Stimulated activated effector memory CD8-positive, alpha-beta T cell treated with anti-CD3 and anti-CD28 coated beads, Interleukin-12 subunit alpha, Interleukin-12 subunit beta, amount 100 ng/mL, for 72 hours (primary cell): ENCODE measurements around the gene ECT2.

ENCODE experiments used
- ATAC-seq: fragments of 150-1000 bp; cut with Tn5 transposase; 2 replicates; pipeline ENCODE4 v1.10.0; 2021
- DNase-seq, 2 donors: peaks; one replicate each; pipeline ENCODE4 v3.0.0; 2021 to 2022; ENCODE audit warnings: low spot score in 2 of 2
- H3K27ac Mint-ChIP-seq: one replicate; pipeline ENCODE4 v1.8.0; 2022; ENCODE audit warnings: mild to moderate bottlenecking, mixed read lengths
- H3K36me3 Mint-ChIP-seq: one replicate; pipeline ENCODE4 v1.8.0; 2022; ENCODE audit warnings: mild to moderate bottlenecking, mixed read lengths
- H3K4me1 Mint-ChIP-seq: one replicate; pipeline ENCODE4 v1.8.0; 2022; ENCODE audit warnings: mixed read lengths
- H3K4me3 Mint-ChIP-seq: one replicate; pipeline ENCODE4 v1.8.0; 2022; ENCODE audit warnings: mild to moderate bottlenecking, mixed read lengths
- H3K9me3 Mint-ChIP-seq: one replicate; pipeline ENCODE4 v1.8.0; 2022; ENCODE audit warnings: mixed read lengths

Gene ECT2

GRCh38 chr3:172770382-172770781 lies 19.9 kb downstream of the ECT2 start:
- Mint-ChIP-seq H3K27ac (no peak overlapping the region), H3K4me3 (no peak overlapping the region), H3K4me1 (peaks cover 7% of the 10 kb centered on the region), H3K36me3 (peaks cover 63% of the 10 kb centered on the region), H3K9me3 (no peaks in the 10 kb centered on the region)
- ATAC-seq (no peak), DNase-seq (no peak)

GRCh38 chr3:172771672-172772071 lies 21.1 kb downstream of the ECT2 start:
- peaks cover 63% of the 10 kb centered on the region for H3K36me3 Mint-ChIP-seq
- no peak overlapping the region for H3K27ac Mint-ChIP-seq
- no peak overlapping the region for H3K4me3 Mint-ChIP-seq
- ATAC-seq (no peak), DNase-seq (no peak)
- no peaks in the 10 kb centered on the region for H3K9me3 Mint-ChIP-seq
- H3K4me1 Mint-ChIP-seq: peaks cover 7% of the 10 kb centered on the region

- Mint-ChIP-seq H3K36me3 (peaks cover 38% of the 10 kb centered on the region), H3K9me3 (no peaks in the 10 kb centered on the region), H3K27ac (no peak overlapping the region), H3K4me3 (no peak overlapping the region), H3K4me1 (peaks cover 7% of the 10 kb centered on the region)
- ATAC-seq: no peak
- DNase-seq: no peak
Measured at GRCh38 chr3:172776049-172776717, 25.7 kb downstream of the ECT2 start.

GRCh38 chr3:172777901-172778300 lies 27.4 kb downstream of the ECT2 start:
- H3K4me1 Mint-ChIP-seq: no peaks in the 10 kb centered on the region
- H3K9me3 Mint-ChIP-seq: no peaks in the 10 kb centered on the region
- DNase-seq (no peak), ATAC-seq (no peak)
- H3K27ac Mint-ChIP-seq: peak overlapping the region; percentile 29
- H3K36me3 Mint-ChIP-seq: peaks cover 35% of the 10 kb centered on the region
- H3K4me3 Mint-ChIP-seq: no peak overlapping the region

- H3K9me3 Mint-ChIP-seq: no peaks in the 10 kb centered on the region
- H3K4me3 Mint-ChIP-seq: no peak overlapping the region
- ATAC-seq (no peak), DNase-seq (no peak)
- H3K27ac Mint-ChIP-seq: no peak overlapping the region
- peaks cover 29% of the 10 kb centered on the region for H3K36me3 Mint-ChIP-seq
- H3K4me1 Mint-ChIP-seq: no peaks in the 10 kb centered on the region
Measured at GRCh38 chr3:172782235-172782634, 31.7 kb downstream of the ECT2 start.

- H3K4me1 Mint-ChIP-seq: no peaks in the 10 kb centered on the region
- DNase-seq: no peak
- H3K27ac Mint-ChIP-seq: no peak overlapping the region
- H3K9me3 Mint-ChIP-seq: no peaks in the 10 kb centered on the region
- H3K4me3 Mint-ChIP-seq: no peak overlapping the region
- H3K36me3 Mint-ChIP-seq: peaks cover 42% of the 10 kb centered on the region
- no peak for ATAC-seq
Measured at GRCh38 chr3:172786036-172786435, 35.5 kb downstream of the ECT2 start.

GRCh38 chr3:172787019-172787418 lies 36.5 kb downstream of the ECT2 start:
- DNase-seq (no peak), ATAC-seq (no peak)
- Mint-ChIP-seq H3K9me3 (no peaks in the 10 kb centered on the region), H3K36me3 (peaks cover 42% of the 10 kb centered on the region), H3K27ac (no peak overlapping the region), H3K4me1 (no peaks in the 10 kb centered on the region), H3K4me3 (no peak overlapping the region)

GRCh38 chr3:172787746-172788145 lies 37.2 kb downstream of the ECT2 start:
- Mint-ChIP-seq H3K4me1 (no peaks in the 10 kb centered on the region), H3K9me3 (no peaks in the 10 kb centered on the region), H3K36me3 (peaks cover 47% of the 10 kb centered on the region), H3K4me3 (no peak overlapping the region), H3K27ac (no peak overlapping the region)
- DNase-seq (no peak), ATAC-seq (no peak)

- DNase-seq (no peak), ATAC-seq (no peak)
- Mint-ChIP-seq H3K4me1 (peaks cover 6% of the 10 kb centered on the region), H3K36me3 (peaks cover 17% of the 10 kb centered on the region), H3K9me3 (no peaks in the 10 kb centered on the region), H3K4me3 (no peak overlapping the region), H3K27ac (no peak overlapping the region)
Measured at GRCh38 chr3:172799246-172799645, 48.7 kb downstream of the ECT2 start.

GRCh38 chr3:172800156-172800555 lies 49.6 kb downstream of the ECT2 start:
- Mint-ChIP-seq H3K4me1 (peaks cover 6% of the 10 kb centered on the region), H3K9me3 (no peaks in the 10 kb centered on the region), H3K27ac (no peak overlapping the region), H3K4me3 (no peak overlapping the region), H3K36me3 (peaks cover 19% of the 10 kb centered on the region)
- DNase-seq: no peak
- no peak for ATAC-seq

- Mint-ChIP-seq H3K36me3 (peaks cover 33% of the 10 kb centered on the region), H3K9me3 (no peaks in the 10 kb centered on the region), H3K27ac (peak overlapping the region; percentile 7), H3K4me3 (peak overlapping the region; percentile 12), H3K4me1 (peaks cover 6% of the 10 kb centered on the region)
- ATAC-seq (no peak), DNase-seq (no peak)
Measured at GRCh38 chr3:172803489-172803888, 53.0 kb downstream of the ECT2 start.

- Mint-ChIP-seq H3K9me3 (no peaks in the 10 kb centered on the region), H3K4me1 (peaks cover 6% of the 10 kb centered on the region), H3K36me3 (peaks cover 33% of the 10 kb centered on the region), H3K27ac (no peak overlapping the region), H3K4me3 (no peak overlapping the region)
- ATAC-seq (no peak), DNase-seq (no peak)
Measured at GRCh38 chr3:172804323-172804722, 53.8 kb downstream of the ECT2 start.

- Mint-ChIP-seq H3K36me3 (peaks cover 18% of the 10 kb centered on the region), H3K9me3 (no peaks in the 10 kb centered on the region)
- no peak for ATAC-seq
Measured at GRCh38 chr3:172808969-172809546, 58.5 kb downstream of the ECT2 start.

GRCh38 chr3:172811099-172811498 lies 60.6 kb downstream of the ECT2 start:
- ATAC-seq (no peak), DNase-seq (no peak)
- Mint-ChIP-seq H3K4me3 (no peak overlapping the region), H3K4me1 (no peaks in the 10 kb centered on the region), H3K36me3 (peaks cover 11% of the 10 kb centered on the region), H3K9me3 (no peaks in the 10 kb centered on the region), H3K27ac (no peak overlapping the region)

More at GRCh38 chr3:172808969-172809546, 58.5 kb downstream of the ECT2 start:
- H3K27ac Mint-ChIP-seq: no peak overlapping the region
- no peak for DNase-seq
- H3K4me1 Mint-ChIP-seq: no peaks in the 10 kb centered on the region
- H3K4me3 Mint-ChIP-seq: no peak overlapping the region

GRCh38 chr3:172813462-172813861 lies 62.9 kb downstream of the ECT2 start:
- DNase-seq: no peak
- no peak for ATAC-seq
- Mint-ChIP-seq H3K27ac (no peak overlapping the region), H3K4me3 (no peak overlapping the region), H3K4me1 (no peaks in the 10 kb centered on the region), H3K36me3 (no peaks in the 10 kb centered on the region), H3K9me3 (no peaks in the 10 kb centered on the region)

- Mint-ChIP-seq H3K9me3 (no peaks in the 10 kb centered on the region), H3K27ac (no peak overlapping the region), H3K4me3 (no peak overlapping the region), H3K4me1 (no peaks in the 10 kb centered on the region), H3K36me3 (no peaks in the 10 kb centered on the region)
- DNase-seq: no peak
- ATAC-seq: no peak
Measured at GRCh38 chr3:172814738-172815137, 64.2 kb downstream of the ECT2 start.
